ENCODE data around the gene UBXN10. TPM values are rescaled to one million over a fixed set of nuclear protein-coding genes. Genes with fewer than 3 reads are reported as not detected.
A peak's percentile ranks its signal among the peaks of the same experiment; 100 is the strongest.

The UBXN10 gene
- total and polyA plus RNA-seq, 2 experiments from 2014 or later = 0.63 to 1.2 TPM

DNA sequence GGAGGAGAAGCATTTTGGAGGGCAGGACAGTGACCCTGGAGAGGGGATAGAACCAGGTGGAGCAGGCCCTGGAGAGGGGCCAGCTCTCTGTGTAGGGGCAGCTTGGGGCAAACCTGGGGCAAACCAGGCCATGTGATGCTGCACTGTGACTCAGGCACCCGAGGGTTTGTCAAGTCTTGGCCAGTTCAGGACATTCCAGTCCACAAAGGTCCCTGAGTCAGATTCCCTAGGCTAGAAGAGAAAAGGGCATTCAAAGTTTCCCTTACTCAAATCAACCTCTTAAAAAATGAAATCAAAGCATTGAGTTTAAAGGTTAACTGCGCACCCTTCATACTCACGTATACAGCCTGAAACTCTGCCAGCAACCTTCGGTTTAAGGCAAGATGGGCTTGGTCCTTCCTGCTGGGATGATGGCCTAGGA, 25.6 kb downstream of the UBXN10 start:
- Histone ChIP-seq H3K9me3 (ENCODE audit: low read depth) (no peaks in the 10 kb centered on the region), H2AFZ (no peak overlapping the region), H3K4me3 (no peak overlapping the region), H3K9me2 (replicated peaks; ENCODE audit: insufficient read depth) (no peaks in the 10 kb centered on the region), H3K79me2 (no peaks in the 10 kb centered on the region), H3K4me2 (no peak overlapping the region), H3K27me3 (peaks cover 9% of the 10 kb centered on the region), H3K4me1 (ENCODE audit: insufficient read depth) (no peaks in the 10 kb centered on the region), H4K20me1 (ENCODE audit: insufficient read depth, poor library complexity, severe bottlenecking) (no peaks in the 10 kb centered on the region), H3K36me3 (replicated peaks; ENCODE audit: insufficient read depth, low read depth) (no peaks in the 10 kb centered on the region), H3K27ac (no peak overlapping the region)
- 70% methylated on average over 4 of the region's 4 CpGs for WGBS (ENCODE audit: low lambda C conversion rate, missing lambda C conversion rate)
- TF ChIP-seq EZH2phosphoT487 (IDR thresholded peaks at IDR 0.05; ENCODE audit: low read depth, severe bottlenecking, unreplicated experiment) (no peak), EZH2 (IDR thresholded peaks at IDR 0.05; ENCODE audit: borderline replicate concordance) (no peak)
- TF ChIP-seq, protein P1, sequence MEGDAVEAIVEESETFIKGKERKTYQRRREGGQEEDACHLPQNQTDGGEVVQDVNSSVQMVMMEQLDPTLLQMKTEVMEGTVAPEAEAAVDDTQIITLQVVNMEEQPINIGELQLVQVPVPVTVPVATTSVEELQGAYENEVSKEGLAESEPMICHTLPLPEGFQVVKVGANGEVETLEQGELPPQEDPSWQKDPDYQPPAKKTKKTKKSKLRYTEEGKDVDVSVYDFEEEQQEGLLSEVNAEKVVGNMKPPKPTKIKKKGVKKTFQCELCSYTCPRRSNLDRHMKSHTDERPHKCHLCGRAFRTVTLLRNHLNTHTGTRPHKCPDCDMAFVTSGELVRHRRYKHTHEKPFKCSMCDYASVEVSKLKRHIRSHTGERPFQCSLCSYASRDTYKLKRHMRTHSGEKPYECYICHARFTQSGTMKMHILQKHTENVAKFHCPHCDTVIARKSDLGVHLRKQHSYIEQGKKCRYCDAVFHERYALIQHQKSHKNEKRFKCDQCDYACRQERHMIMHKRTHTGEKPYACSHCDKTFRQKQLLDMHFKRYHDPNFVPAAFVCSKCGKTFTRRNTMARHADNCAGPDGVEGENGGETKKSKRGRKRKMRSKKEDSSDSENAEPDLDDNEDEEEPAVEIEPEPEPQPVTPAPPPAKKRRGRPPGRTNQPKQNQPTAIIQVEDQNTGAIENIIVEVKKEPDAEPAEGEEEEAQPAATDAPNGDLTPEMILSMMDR (IDR thresholded peaks at IDR 0.05; ENCODE audit: poor library complexity) = no peak
- no peak for DNase-seq (ENCODE audit: low spot score)

DNA sequence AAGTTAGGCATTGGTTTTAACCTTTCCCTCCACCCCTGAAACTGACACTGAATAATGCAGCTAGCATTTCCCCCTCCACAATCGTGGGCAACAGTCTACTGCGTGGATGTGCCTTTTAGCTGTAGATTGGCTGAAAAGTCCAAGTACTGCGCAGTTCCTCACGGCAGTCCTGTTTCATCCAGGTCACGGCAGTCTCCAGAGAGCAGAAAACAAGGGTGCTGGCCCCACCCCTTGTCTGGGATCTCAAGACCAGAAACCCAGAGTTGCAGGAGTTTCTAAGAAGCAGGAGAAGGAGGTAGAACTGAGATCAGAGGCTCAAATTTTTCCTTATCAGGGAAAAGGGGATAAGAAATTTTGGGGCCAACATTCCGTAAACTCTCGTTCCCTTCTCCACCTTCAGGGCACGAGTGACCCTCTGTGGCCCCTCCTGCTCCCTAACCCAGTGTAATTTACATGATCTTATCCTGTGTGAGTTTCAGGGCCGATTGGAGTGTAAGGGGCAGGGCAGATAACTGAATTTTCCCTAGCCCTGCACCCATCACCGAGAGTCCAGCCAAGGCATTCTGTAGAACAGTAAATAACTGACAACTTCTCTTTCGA, 26.3 kb downstream of the UBXN10 start:
- no peak for TF ChIP-seq EZH2 (IDR thresholded peaks at IDR 0.05; ENCODE audit: borderline replicate concordance)
- TF ChIP-seq EZH2phosphoT487 (IDR thresholded peaks at IDR 0.05; ENCODE audit: low read depth, severe bottlenecking, unreplicated experiment) = no peak
- TF ChIP-seq, protein P1 (IDR thresholded peaks at IDR 0.05; ENCODE audit: poor library complexity) = no peak
- Histone ChIP-seq H2AFZ (no peak overlapping the region), H3K27ac (no peak overlapping the region), H3K4me1 (ENCODE audit: insufficient read depth) (no peaks in the 10 kb centered on the region), H4K20me1 (ENCODE audit: insufficient read depth, poor library complexity, severe bottlenecking) (no peaks in the 10 kb centered on the region), H3K79me2 (no peaks in the 10 kb centered on the region), H3K4me3 (no peak overlapping the region), H3K27me3 (peaks cover 9% of the 10 kb centered on the region), H3K4me2 (no peak overlapping the region), H3K9me2 (replicated peaks; ENCODE audit: insufficient read depth) (no peaks in the 10 kb centered on the region), H3K9me3 (ENCODE audit: low read depth) (no peaks in the 10 kb centered on the region), H3K36me3 (replicated peaks; ENCODE audit: insufficient read depth, low read depth) (no peaks in the 10 kb centered on the region)
- no peak for DNase-seq (ENCODE audit: low spot score)
- 66% methylated on average over 11 of the region's 11 CpGs for WGBS (ENCODE audit: low lambda C conversion rate, missing lambda C conversion rate)

DNA sequence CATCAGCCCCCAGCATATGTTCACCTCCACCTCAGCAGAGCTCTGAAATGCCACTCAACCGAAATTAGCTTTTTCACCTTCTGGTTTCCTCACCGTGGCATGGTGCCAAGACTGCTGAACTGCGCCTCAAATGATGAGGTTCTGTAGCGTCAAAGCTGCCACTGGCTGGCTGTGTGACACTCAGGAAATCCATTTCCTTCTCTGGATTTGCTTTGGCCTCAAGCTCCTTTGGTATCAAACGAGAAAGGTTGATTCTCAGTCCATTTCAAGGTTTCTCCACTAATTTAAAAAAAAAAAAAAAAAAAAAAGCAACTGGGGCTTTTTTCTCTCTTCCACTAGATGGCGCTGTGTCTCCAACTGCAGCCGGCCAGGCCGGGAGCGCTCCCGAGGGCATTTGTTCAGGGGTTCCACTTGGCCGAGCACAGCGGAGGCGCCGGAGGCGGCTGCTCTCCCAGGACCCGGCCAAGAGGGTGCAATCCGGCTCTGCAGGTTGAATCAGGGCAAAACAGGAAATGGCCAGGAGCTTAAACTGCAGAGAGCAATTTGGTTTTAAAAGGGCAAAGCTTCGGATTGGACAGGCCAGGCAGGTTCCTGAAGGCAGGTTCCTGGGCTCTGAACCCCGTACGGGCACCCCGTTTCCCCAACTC, 26.9 kb downstream of the UBXN10 start:
- H3K9me3 ChIP-seq (ENCODE audit: low read depth) = no peaks in the 10 kb centered on the region
- H3K36me3 ChIP-seq (replicated peaks; ENCODE audit: insufficient read depth, low read depth) = no peaks in the 10 kb centered on the region
- TF ChIP-seq, protein P1 (IDR thresholded peaks at IDR 0.05; ENCODE audit: poor library complexity) = peak; percentile 75
- no peak for TF ChIP-seq EZH2phosphoT487 (IDR thresholded peaks at IDR 0.05; ENCODE audit: low read depth, severe bottlenecking, unreplicated experiment)
- H2AFZ ChIP-seq = peak overlapping the region; percentile 22
- H3K4me3 ChIP-seq = no peak overlapping the region
- H3K27ac ChIP-seq = no peak overlapping the region
- H3K9me2 ChIP-seq (replicated peaks; ENCODE audit: insufficient read depth) = no peaks in the 10 kb centered on the region
- 17% methylated on average over 21 of the region's 21 CpGs for WGBS (ENCODE audit: low lambda C conversion rate, missing lambda C conversion rate)
- H3K4me1 ChIP-seq (ENCODE audit: insufficient read depth) = no peaks in the 10 kb centered on the region
- H3K4me2 ChIP-seq = peak overlapping the region; percentile 39
- peaks cover 9% of the 10 kb centered on the region for H3K27me3 ChIP-seq
- H3K79me2 ChIP-seq = no peaks in the 10 kb centered on the region
- H4K20me1 ChIP-seq (ENCODE audit: insufficient read depth, poor library complexity, severe bottlenecking) = no peaks in the 10 kb centered on the region
- DNase-seq (ENCODE audit: low spot score) = peak; percentile 86
